AG10803 (cell line): ENCODE data around the gene CABCOCO1.
A peak's percentile ranks its signal among the peaks of the same experiment; 100 is the strongest.

Source experiments
- DNase-seq: peaks from one replicate; pipeline ENCODE4 v3.0.0; 2010; ENCODE audit warnings: low read depth
- H3K4me3 ChIP-seq: 2 replicates; pipeline ENCODE4 v1.5.1; 2011; ENCODE audit warnings: mild to moderate bottlenecking, low read length, control low read depth
- TF ChIP-seq, protein P1 (sequence below): conservative IDR thresholded peaks from 2 replicates; pipeline ENCODE4 v1.5.1; 2011; ENCODE audit warnings: mild to moderate bottlenecking, low read length, control low read depth, inconsistent platforms

The CABCOCO1 gene

DNA sequence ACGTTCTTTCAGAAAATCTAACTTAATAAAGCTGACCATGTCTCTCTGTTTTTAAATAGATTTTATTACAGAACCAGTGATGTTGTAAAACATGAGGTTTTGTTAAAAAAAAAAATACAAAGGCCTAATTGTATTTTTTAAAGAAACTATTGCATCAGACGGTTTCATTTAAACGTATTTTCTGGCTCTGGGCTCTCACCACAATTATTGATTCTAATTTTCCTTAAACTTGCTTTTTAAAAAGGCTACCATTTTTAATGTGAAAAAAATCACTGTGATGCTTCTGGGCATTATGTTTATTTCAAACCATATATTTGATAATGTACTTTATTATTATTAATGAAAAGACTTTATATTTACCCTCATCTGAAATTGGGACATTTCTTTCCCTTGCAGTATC is 94.3 kb downstream of the CABCOCO1 start:
- peak; percentile 2 for DNase-seq
- TF ChIP-seq, protein P1, sequence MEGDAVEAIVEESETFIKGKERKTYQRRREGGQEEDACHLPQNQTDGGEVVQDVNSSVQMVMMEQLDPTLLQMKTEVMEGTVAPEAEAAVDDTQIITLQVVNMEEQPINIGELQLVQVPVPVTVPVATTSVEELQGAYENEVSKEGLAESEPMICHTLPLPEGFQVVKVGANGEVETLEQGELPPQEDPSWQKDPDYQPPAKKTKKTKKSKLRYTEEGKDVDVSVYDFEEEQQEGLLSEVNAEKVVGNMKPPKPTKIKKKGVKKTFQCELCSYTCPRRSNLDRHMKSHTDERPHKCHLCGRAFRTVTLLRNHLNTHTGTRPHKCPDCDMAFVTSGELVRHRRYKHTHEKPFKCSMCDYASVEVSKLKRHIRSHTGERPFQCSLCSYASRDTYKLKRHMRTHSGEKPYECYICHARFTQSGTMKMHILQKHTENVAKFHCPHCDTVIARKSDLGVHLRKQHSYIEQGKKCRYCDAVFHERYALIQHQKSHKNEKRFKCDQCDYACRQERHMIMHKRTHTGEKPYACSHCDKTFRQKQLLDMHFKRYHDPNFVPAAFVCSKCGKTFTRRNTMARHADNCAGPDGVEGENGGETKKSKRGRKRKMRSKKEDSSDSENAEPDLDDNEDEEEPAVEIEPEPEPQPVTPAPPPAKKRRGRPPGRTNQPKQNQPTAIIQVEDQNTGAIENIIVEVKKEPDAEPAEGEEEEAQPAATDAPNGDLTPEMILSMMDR, result no peak
- H3K4me3 ChIP-seq, result no peak overlapping the region

DNA sequence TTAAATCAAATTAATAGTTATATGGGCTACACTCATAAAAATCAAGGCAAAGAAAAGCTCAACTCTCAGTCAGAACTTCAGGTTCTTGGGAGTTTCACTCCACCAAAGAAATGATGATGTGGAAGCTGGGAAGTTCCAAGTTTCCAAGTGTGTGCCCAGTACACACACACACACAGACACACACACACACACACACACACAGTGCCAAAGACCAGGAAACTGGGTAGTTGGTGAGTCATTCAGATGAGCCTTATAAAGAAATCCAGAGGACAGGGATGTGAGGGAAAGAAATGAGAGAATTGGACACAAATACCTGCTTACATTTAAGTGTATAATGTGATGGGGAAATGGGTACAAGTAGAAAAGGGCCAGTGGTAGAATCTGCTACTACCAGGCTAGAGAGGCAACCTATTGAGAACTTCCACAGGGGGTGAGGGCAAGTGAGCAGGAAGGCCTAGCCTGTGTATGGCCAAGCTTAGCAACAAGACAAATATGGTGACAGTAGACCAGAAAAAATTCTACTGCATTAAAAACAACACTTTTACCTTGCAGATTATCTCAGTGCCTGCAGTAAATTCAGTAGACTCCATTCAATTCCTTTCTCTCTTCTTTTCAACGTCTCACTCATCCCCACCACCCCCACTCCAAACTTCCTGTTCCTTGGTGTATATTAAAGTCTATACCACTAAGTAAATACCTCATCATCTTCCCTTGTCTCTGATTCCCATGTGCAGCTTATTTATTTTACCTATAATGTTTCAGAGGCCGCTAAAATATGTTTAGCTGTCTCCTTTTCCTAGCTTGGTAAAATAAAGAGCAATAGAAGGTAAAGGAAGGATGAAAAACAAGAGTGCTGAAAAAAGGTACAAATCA is 95.0 kb downstream of the CABCOCO1 start:
- peak; percentile 73 for DNase-seq
- no peak overlapping the region for H3K4me3 ChIP-seq
- TF ChIP-seq, protein P1, result no peak

DNA sequence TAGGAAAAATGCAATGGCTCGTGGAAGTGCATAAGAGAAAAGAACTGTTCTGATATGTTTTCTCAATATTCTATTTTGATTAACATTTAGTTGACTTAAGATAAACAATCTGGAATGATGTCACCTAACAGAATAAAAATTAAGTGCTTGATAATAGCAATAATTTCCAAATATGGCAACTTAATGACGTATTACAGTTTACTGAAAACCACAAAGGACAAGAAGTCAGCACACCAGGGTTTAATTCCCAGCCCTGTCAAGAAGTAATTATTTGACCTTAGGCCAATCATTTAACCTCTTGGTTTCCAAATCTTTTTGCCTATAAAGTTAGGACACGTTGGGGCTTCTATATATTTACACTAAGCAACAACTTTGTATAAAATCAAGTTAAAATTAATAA is 95.7 kb downstream of the CABCOCO1 start:
- H3K4me3 ChIP-seq, result no peak overlapping the region
- TF ChIP-seq, protein P1, result no peak
- DNase-seq, result peak; percentile 12

DNA sequence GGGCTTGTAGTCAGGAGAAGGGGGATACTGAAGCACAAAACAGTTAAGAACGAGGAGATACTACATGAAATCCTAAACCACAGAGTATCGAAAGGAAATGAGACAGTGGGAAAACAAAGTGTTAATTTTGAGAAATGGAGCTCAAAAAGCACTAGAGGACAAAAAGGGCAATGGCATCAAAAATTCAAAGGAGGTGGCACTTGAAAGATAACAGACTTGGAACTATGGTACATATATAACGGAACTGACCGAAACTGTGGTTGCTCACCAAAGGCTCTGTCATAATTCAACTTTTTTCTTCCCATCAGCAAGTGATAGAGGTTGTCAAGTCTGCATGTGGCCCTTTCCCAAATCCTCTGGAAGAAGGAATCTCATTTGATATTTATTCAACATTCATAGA is 97.0 kb downstream of the CABCOCO1 start:
- H3K4me3 ChIP-seq, result no peak overlapping the region
- DNase-seq, result no peak
- TF ChIP-seq, protein P1, result no peak

DNA sequence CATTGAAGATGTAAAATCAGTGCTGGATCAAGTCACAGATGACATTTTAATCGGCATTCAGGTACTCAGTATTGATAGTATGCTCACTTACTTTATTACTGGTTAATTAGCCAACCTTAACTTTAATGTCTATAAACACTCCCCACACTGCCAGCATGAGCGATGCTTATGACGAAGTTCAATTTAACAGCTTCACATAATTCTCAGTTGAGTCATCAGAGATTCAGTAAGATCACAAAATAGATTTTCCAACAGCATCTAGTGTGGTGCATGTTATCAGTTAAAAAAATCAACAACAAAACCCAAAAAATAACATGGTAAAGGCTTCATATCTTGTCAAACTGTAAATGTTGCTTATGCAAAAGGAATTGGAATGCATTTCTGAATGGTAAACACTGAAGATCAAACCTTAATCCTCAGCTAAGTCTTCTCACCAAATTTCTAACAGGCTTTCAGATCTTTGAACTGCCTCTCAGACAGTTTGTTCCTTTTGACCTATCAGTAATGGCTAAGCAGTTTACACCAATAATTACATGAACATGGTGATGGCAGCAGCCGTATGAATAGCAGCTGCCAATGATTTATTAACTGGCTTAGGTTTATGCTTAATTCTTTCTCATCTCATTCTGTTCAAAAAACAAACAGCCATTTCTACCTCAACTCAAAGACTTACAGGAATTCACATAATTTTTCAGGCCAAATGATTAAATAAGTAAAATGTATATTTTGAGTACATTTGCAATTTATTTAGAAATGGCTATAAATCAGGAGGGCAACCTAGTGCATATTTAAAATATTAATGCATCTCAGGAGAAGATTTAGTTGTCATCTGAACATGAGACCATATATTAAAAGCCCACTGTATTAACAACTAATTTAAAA is 98.5 kb downstream of the CABCOCO1 start:
- peak; percentile 74 for DNase-seq
- TF ChIP-seq, protein P1, result no peak
- no peak overlapping the region for H3K4me3 ChIP-seq

DNA sequence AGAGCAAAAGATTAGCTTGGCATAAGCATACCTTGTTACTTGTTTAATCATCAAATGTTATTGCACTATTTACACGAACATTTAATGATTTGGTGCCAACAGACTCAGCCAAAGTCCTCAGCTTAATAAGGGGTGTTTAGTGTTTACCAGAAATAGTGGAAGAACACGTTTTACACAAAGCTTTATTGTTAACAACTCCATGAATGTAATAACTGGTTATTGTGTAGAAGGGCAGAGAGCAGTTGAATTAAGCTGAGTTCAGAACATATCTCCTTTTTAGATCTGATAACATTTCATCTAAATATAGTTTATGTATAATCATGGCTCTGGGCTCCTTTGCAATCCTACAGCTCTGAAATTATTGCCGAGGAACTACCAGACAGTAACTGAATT is 99.1 kb downstream of the CABCOCO1 start:
- H3K4me3 ChIP-seq, result no peak overlapping the region
- TF ChIP-seq, protein P1, result no peak
- DNase-seq, result no peak
